Medulla oblongata (tissue), 1 donor: ENCODE measurements around the gene NUP50.
A peak's percentile ranks its signal among the peaks of the same experiment; 100 is the strongest.

Experiments
- DNase-seq: peaks from one replicate; pipeline ENCODE4 v3.0.0-alpha.2; 2015; ENCODE audit errors: extremely low spot score

NUP50 gene

DNA sequence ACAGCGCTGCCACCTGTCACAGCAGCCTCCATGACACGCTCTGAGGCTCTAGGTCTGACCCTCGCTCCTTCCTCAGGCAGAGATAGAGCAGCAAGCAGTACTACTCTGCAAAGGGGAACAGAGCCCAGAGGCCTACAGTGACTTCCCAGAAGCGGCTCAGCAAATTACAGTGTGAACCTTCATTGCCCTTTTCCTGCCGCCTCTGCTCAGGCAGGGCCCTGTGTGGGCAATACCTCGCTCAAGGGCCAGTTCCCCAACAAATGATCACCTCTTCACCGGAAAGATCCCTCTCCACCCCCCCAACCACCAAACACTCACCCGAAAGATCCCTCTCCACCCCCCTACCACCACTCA, 64.7 kb downstream of the NUP50 start:
- no peak for DNase-seq

DNA sequence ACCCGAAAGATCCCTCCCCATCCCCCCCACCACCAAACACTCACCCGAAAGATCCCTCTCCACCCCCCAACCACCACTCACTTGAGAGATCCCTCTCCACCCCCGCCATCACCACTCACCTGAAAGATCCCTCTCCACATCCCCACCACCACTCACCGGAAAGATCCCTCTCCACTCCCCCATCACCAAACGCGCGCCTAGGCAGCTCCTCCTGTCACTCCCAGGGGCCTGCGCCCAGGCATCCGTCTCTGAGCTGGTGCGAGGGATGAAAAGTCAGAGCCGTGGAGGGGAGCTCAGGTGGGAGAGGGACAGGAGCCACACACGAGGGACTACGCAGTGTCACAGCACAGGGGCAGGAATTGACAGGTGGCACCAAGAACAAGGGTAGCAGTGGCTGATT, 65.5 kb downstream of the NUP50 start:
- DNase-seq: no peak

DNA sequence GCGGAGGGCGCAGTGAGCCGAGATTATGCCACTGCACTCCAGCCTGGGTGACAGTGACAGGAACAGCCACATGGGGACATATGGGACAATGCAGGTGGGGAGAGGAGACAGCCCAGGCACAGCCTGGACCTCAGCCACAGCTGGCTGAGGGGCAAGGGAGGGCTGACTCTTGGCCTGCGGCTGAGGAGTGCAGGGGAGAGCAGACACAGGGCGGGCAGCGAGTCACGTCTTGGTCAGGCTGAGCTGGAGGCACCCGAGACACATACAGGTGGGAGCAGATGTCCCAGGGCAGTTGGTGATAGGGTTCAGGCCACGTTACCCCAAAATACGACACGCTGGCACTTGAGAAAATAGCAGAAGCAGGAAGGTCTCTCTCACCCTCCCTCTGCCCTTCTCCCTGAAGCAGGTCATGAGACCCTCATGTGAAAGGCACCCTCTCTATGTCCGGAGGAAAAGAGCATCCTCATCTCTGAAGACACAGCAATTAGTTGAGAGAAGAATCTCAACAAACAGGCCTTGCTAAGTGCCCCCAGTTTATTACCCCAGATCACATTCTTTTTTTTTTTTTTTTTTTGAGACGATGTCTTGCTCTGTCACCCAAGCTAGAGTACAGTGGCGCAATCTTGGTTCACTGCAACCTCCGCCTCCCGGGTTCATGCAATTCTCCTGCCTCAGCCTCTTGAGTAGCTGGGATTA, 66.4 kb downstream of the NUP50 start:
- peak; percentile 51 for DNase-seq

DNA sequence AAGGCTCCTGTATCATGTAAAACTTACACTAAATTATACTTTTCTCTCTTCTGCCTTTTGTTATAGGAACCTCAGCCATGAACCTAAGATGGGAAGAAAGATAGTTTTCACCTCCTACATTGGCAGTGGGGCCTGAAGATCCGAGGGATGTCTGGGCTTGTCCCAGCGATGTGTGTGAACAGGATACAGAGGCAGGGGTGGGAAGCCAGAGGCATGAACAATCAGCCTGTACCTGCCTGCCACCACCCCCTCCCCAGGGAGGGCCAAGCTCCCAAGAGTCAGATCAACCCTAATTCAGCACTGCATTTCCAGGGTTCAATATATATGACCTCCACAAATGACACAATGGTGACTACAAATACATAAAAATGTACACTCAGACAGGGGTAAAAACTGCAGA, 67.6 kb downstream of the NUP50 start:
- DNase-seq: no peak

DNA sequence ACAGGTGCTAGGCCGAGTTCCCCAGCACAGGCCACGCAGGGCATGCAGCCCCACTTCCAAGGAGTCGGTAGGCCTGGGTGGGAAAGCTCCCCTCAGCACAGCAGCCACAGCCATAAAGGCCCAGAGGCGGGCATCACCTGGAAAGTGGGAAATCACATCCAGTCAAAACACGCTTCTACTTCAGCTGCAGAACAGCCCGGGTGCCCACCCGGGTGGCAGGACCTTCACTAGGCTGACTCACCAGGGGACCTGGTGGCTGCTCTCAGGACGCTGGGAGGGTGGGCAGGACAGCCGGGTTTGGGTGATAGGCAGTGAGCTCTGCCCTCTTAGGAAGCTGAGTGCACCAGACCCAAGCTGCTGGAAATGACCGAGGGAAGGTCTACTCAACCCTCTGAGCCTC, 69.7 kb downstream of the NUP50 start:
- DNase-seq: no peak

DNA sequence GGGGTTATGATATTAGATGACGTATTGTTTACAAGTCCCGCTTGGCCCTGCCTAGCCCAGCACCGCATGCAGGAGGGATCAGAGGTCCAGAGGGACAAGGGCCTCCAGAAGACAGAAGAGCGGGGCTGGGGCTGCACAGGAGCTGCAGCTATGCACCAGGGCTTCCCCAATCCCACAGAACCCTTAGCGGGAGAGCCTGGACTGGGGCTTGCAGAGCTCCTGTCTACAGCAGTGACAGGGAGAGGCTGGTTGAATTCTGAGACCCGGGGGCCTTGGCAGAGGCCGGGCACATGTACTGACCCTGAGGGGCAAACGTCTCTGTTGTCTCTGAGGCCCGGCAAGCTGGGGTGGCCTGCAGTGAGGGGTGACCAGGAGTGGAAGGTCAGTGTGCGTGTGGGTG, 70.1 kb downstream of the NUP50 start:
- DNase-seq: no peak

DNA sequence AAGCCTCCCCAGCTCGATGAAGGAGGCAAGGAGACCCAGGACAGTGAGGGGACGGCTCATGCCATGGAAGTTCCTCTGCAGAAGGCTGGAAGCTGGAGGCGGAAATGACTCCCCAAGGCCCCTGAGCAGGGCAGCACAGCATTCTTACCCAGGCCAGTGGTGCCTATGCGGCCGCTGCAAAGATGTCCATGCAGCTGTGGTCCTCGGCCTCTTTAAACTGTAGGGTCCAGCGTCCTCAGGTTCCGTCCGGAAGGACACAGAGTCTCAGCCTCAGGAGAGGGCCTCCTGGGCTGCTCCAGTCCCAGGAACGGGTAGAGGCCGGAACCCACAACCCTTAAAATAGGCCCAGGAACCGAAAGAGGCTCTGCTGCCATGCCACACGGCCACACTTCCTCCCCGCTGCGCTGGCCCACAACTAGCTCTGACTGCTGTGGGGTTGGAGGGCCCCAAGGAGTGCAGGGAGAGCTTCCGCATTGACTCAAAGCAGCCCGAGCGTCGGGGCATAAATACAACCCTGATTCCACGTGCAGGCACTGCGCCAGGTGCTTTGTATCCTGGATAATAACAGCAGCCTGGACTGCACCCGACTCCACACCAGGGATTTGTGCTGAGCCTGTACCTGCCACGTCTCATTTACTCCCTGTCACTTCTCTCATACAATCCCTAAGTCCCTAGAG, 71.5 kb downstream of the NUP50 start:
- peak; percentile 79 for DNase-seq

DNA sequence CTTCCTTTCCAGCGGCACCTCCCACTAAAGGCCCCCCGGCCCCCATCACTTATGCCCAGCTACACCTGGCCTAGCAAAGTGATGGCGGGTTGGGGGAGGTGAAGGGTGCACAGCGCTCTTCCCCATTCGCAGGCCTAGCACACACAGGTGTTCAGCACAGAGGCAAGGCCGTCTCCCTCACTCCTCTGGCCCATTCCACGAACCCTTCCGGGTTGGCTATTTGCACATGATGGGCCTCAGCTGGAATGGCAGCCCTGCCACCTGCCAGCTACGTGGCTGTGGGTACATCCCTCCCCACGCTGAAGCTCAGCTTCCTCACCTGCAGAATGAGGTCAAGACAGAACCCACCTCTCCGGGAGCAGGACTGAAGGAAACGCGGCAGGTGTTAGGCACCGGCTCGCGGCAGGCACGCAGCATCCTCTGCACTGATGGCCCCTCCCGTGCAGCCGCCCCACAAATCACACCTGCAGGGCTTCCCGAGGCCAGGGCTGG, 72.2 kb downstream of the NUP50 start:
- DNase-seq: no peak

DNA sequence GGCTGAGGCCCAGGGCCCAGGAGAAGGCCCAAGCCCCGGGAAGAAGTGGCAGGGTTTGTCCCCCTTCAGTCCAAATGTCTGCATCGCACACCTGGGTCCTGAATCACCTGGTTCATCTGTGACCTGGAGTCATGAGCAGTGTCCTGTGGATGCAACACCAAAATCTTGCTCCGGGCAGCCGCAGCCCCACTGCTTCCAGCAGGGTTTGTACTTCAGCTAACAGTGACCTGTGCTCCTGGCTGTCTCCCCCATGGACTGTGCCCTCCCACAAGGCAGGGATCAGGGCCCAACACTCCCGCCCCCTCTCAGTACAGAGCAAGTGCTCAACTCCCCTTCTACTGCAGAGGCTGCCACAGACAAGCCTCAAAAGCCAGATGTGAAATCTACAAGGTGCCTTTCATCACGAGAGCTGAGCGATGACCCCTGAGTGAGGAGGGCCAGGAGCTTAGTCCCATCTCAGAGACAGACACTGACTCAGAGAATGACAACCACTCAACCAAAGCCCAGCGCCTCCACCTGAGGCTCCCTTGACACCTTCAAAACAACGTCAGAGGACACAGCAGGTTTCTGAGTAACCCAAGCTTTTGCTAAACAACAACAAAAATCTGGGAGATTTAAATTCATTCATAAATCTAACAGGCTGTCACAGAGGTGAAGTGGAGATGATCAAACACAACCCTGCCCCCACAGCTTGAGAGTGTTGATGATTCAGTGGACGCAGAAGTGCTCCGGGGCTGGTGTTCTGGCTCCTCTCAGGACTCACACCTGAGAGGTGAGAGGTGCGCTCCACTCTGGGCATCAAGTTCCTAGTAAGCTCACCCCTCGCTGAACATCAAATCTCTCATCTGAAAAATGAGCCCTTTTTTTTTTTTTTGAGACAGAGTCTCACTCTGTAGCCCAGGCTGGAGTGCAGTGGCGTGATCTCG, 73.6 kb downstream of the NUP50 start:
- no peak for DNase-seq
